ENCODE measurements around the gene BCOR.

BCOR gene

DNA sequence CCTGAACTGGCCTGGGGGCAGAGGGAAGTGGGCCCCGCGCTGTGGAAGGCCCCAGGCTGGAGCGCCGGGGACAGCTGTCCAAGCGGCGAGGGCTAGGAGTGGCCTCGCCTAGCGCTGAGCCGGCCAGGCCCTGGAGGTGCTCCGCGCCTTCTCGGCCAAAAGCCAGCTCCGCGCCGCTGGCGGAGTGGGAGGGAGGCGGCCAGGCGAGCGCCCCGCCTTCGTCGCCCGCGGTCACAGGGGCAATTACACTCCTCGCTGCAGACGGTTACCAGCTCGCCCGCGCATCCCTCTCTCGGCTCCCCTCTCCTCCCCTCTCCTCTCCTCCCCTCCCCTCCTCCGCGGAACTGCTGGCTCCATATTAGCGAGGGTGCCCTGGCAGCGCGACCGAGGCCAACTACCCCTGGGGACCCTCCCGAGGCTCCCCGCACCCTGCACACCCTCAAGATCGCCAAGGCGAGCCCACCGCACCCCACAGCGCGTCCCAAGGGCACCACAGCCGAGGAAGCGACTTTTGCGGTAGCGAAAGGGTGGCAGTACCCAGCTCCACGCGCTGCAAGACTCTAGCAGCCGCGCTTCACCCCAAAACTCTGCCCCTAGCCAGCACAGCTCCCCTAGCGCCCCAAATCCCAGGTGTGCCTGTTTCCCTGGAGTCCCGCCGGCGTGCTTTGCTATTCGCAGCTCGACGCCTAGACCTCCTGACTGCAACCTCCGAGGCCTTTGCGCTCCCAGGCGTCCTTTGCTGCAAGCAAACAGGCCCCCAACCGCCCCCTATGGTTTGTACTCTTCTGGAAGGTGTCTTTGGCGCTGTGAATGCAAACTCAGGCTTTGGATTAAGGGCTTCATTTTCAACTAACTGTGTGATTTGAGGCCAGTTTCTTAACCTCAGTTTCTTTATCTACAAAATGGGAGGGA, 91.4 kb downstream of the BCOR start:
- in situ Hi-C loops (cut with HindIII; ENCODE audit: low sequenced_read_pairs) = no loop called here
- TF ChIP-seq CTCF (IDR thresholded peaks at IDR 0.05; ENCODE audit: low read depth, low read length) = no peak
- DNase-seq (ENCODE audit: low read depth, low spot score) = no peak
- H3K4me3 ChIP-seq (ENCODE audit: low read depth, low read length) = no peak overlapping the region

- H3K4me3 ChIP-seq (ENCODE audit: low read depth, low read length) = no peak overlapping the region
- in situ Hi-C loops (cut with HindIII; ENCODE audit: low sequenced_read_pairs) = no loop called here
- DNase-seq (ENCODE audit: low read depth, low spot score) = no peak
- no peak for TF ChIP-seq CTCF (IDR thresholded peaks at IDR 0.05; ENCODE audit: low read depth, low read length)
These were observed 92.3 kb downstream of the BCOR start for GRCh38 chrX:40005292-40006011.

- TF ChIP-seq CTCF (IDR thresholded peaks at IDR 0.05; ENCODE audit: low read depth, low read length) = no peak
- H3K4me3 ChIP-seq (ENCODE audit: low read depth, low read length) = no peak overlapping the region
- in situ Hi-C loops (cut with HindIII; ENCODE audit: low sequenced_read_pairs) = no loop called here
- DNase-seq (ENCODE audit: low read depth, low spot score) = no peak
These were observed 92.9 kb downstream of the BCOR start for GRCh38 chrX:40004921-40005291.

GRCh38 chrX:40004246-40004535, 93.6 kb downstream of the BCOR start:
- DNase-seq (ENCODE audit: low read depth, low spot score) = no peak
- TF ChIP-seq CTCF (IDR thresholded peaks at IDR 0.05; ENCODE audit: low read depth, low read length) = no peak
- no peak overlapping the region for H3K4me3 ChIP-seq (ENCODE audit: low read depth, low read length)
- in situ Hi-C loops (cut with HindIII; ENCODE audit: low sequenced_read_pairs) = no loop called here

DNA sequence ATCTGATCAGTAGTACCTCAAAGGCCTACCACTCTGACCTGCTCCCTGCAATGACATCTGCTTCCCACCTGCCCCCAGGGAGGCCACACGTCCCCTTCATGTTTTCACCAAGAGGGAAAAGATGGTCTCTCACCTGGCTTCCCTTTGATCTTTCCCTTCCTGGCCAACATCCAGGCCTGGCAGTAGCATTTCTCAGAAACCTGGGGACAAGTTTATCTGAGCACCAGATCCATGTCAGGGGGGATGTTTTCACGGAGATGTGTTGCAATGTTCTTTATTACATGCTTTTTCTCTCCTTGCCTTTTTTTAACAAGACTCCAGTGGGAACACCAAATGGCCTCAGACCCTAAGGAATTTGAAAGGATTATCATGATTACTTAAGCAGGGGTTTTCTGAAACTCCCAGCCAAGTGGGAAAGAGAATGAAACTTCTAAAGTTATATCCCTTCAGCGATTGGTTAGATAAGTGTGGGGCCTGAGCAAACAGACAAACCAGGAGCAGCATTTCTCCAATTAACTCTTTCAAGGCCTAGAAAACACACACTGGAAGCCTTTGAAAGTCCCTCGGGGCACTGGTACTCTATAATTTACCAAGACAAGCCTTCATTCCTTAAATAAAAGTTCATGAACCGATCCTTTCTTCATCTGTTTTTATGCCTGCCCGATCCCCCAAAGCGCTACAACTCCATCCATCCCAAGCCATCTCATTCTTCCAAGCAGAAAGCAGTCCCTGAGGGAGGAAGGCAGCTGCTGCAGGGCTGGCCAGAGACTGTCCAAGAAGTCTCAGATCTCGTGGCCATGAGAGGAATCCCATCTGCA, 94.1 kb downstream of the BCOR start:
- in situ Hi-C loops (cut with HindIII; ENCODE audit: low sequenced_read_pairs) = no loop called here
- H3K4me3 ChIP-seq (ENCODE audit: low read depth, low read length) = no peak overlapping the region
- DNase-seq (ENCODE audit: low read depth, low spot score) = no peak
- TF ChIP-seq CTCF (IDR thresholded peaks at IDR 0.05; ENCODE audit: low read depth, low read length) = no peak

- DNase-seq (ENCODE audit: low read depth, low spot score) = no peak
- TF ChIP-seq CTCF (IDR thresholded peaks at IDR 0.05; ENCODE audit: low read depth, low read length) = no peak
- no peak overlapping the region for H3K4me3 ChIP-seq (ENCODE audit: low read depth, low read length)
- in situ Hi-C loops (cut with HindIII; ENCODE audit: low sequenced_read_pairs) = no loop called here
These were observed 94.7 kb downstream of the BCOR start for GRCh38 chrX:40003071-40003427.

All from astrocyte of the spinal cord (primary cell).